ENCODE data around the gene PPP2R5C.

Gene PPP2R5C

DNA sequence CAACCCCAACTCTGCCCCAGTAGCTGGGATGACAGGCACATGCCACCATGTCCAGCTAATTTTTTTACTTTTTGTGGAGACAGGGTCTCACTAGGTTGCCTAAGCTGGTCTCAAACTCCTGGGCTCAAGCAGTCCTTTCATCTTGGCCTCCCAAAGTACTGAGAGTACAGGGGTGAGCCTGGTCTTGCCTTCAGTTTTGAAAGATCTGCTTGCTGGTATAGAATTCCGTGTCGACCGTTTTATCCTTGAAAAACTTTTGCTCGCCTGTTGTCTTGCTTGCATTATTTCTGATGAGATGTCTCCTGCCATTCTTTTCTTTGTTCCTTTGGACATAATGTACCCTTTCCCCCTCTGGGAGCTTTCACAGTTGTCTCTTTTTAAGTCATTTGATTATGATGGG, 110.8 kb downstream of the PPP2R5C start:
- 96% methylated on average over 4 of the region's 4 CpGs for WGBS
- Histone ChIP-seq H4K8ac (ENCODE audit: low read length) (no peak overlapping the region), H3K4ac (ENCODE audit: low read depth in 1 of 2, low read length in 2 of 2) (no peak overlapping the region), H3K18ac (ENCODE audit: low read depth in 1 of 2, low read length in 2 of 2) (no peak overlapping the region), H3K36me3 (ENCODE audit: control insufficient read depth in 1 of 2, insufficient read depth in 2 of 2, low read depth in 1 of 2, low read length in 2 of 2) (no peaks in the 10 kb centered on the region), H3K27ac (ENCODE audit: low read length, poor library complexity, severe bottlenecking) (no peak overlapping the region), H3K4me2 (ENCODE audit: low read length, poor library complexity, severe bottlenecking) (no peak overlapping the region), H2AK5ac (ENCODE audit: low read length, severe bottlenecking) (no peak overlapping the region), H3K9me3 (ENCODE audit: control insufficient read depth, low read length) (no peaks in the 10 kb centered on the region), H3K14ac (ENCODE audit: low read length in 2 of 2) (no peak overlapping the region), H3K4me3 (ENCODE audit: insufficient read depth in 1 of 2, low read depth in 1 of 2, low read length in 2 of 2) (no peak overlapping the region), H4K91ac (ENCODE audit: low read length) (no peak overlapping the region), H3K79me1 (replicated peaks; ENCODE audit: low read length, poor library complexity, severe bottlenecking) (peaks cover 25% of the 10 kb centered on the region), H3K4me1 (ENCODE audit: control insufficient read depth, insufficient read depth, low read depth, low read length) (peaks cover 5% of the 10 kb centered on the region), H2BK5ac (ENCODE audit: low read depth, low read length, poor library complexity, severe bottlenecking) (no peak overlapping the region), H3K9ac (ENCODE audit: low read length) (no peak overlapping the region), H2BK15ac (ENCODE audit: low read depth, poor library complexity, severe bottlenecking) (no peak overlapping the region), H3K23ac (ENCODE audit: low read length in 2 of 2) (no peak overlapping the region), H2AFZ (ENCODE audit: low read depth, low read length) (no peak overlapping the region), H2BK12ac (ENCODE audit: low read length in 2 of 2) (no peak overlapping the region), H3K27me3 (ENCODE audit: control insufficient read depth in 1 of 2, insufficient read depth in 1 of 2, low read length in 2 of 2) (no peaks in the 10 kb centered on the region), H2BK120ac (ENCODE audit: low read depth, low read length) (no peak overlapping the region)
- no peak for DNase-seq

DNA sequence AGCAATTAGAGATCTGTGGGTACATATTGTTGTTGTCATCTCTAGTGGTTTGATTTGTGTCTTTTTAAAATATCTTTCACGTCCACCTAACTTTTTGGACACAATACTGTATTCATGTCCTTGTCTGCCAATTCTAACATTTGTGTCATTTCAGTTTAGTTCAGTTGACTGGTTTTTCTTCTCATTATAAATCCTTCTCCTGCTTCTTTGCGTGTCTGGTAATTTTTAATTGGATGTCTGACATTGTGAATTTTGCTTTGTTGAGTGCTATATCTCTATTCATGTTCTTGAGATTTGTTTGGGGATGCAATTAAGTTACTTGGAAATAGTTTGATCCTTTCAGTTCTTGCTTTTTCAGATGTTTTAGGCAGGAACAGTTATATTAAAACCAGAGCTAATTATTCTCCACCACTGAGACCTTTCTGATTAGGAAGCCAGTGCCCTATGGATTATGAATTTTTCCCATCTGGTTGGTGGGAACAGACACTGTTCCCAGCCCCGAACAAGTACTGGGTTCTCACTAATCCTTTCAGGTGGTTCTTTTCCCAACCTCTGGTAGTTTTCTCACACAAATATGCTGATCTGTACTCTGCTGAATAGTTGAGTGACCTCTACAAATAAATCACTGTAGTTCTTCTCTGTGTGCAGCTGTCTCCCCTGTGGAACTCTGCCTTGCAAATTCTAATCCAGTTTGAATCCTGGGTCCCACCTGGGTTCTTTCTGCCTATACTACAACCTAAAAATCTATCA, 111.7 kb downstream of the PPP2R5C start:
- DNase-seq: no peak
- Histone ChIP-seq H3K14ac (ENCODE audit: low read length in 2 of 2) (no peak overlapping the region), H3K79me1 (replicated peaks; ENCODE audit: low read length, poor library complexity, severe bottlenecking) (peaks cover 20% of the 10 kb centered on the region), H4K8ac (ENCODE audit: low read length) (no peak overlapping the region), H2BK12ac (ENCODE audit: low read length in 2 of 2) (no peak overlapping the region), H3K27ac (ENCODE audit: low read length, poor library complexity, severe bottlenecking) (no peak overlapping the region), H2AFZ (ENCODE audit: low read depth, low read length) (no peak overlapping the region), H3K27me3 (ENCODE audit: control insufficient read depth in 1 of 2, insufficient read depth in 1 of 2, low read length in 2 of 2) (no peaks in the 10 kb centered on the region), H3K4me1 (ENCODE audit: control insufficient read depth, insufficient read depth, low read depth, low read length) (peaks cover 12% of the 10 kb centered on the region), H2AK5ac (ENCODE audit: low read length, severe bottlenecking) (no peak overlapping the region), H4K91ac (ENCODE audit: low read length) (no peak overlapping the region), H3K4ac (ENCODE audit: low read depth in 1 of 2, low read length in 2 of 2) (no peak overlapping the region), H2BK120ac (ENCODE audit: low read depth, low read length) (no peak overlapping the region), H3K9me3 (ENCODE audit: control insufficient read depth, low read length) (no peaks in the 10 kb centered on the region), H3K36me3 (ENCODE audit: control insufficient read depth in 1 of 2, insufficient read depth in 2 of 2, low read depth in 1 of 2, low read length in 2 of 2) (peaks cover 0 to 7% of the 10 kb centered on the region in 2 experiments), H3K18ac (ENCODE audit: low read depth in 1 of 2, low read length in 2 of 2) (no peak overlapping the region), H2BK15ac (ENCODE audit: low read depth, poor library complexity, severe bottlenecking) (no peak overlapping the region), H2BK5ac (ENCODE audit: low read depth, low read length, poor library complexity, severe bottlenecking) (no peak overlapping the region), H3K23ac (ENCODE audit: low read length in 2 of 2) (no peak overlapping the region), H3K4me3 (ENCODE audit: insufficient read depth in 1 of 2, low read depth in 1 of 2, low read length in 2 of 2) (no peak overlapping the region), H3K4me2 (ENCODE audit: low read length, poor library complexity, severe bottlenecking) (no peak overlapping the region), H3K9ac (ENCODE audit: low read length) (no peak overlapping the region)
- 90% methylated on average over 3 of the region's 3 CpGs for WGBS

DNA sequence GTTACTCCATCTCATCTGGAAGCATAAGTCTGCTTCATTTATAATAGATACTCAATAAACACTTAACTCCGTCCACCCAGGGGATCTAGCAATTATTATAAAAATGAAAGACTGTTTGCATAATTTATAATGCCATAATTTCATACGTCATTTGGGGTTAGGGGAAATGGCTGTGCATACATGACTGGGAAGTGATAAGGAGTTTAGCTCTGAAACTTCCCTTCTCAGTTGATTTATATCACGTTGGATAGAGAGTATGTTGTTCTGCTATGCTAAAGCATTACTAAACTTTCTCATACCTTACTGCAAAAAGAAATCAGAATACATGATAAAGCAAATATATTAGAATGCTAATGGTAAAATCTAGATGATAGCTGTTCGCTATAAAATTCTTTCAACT, 112.5 kb downstream of the PPP2R5C start:
- Histone ChIP-seq H3K27me3 (ENCODE audit: control insufficient read depth in 1 of 2, insufficient read depth in 1 of 2, low read length in 2 of 2) (no peaks in the 10 kb centered on the region), H4K91ac (ENCODE audit: low read length) (no peak overlapping the region), H3K4me2 (ENCODE audit: low read length, poor library complexity, severe bottlenecking) (no peak overlapping the region), H3K9me3 (ENCODE audit: control insufficient read depth, low read length) (no peaks in the 10 kb centered on the region), H4K8ac (ENCODE audit: low read length) (no peak overlapping the region), H3K79me1 (replicated peaks; ENCODE audit: low read length, poor library complexity, severe bottlenecking) (peaks cover 17% of the 10 kb centered on the region), H3K18ac (ENCODE audit: low read depth in 1 of 2, low read length in 2 of 2) (no peak overlapping the region), H3K4ac (ENCODE audit: low read depth in 1 of 2, low read length in 2 of 2) (no peak overlapping the region), H3K14ac (ENCODE audit: low read length in 2 of 2) (no peak overlapping the region), H3K23ac (ENCODE audit: low read length in 2 of 2) (no peak overlapping the region), H2BK5ac (ENCODE audit: low read depth, low read length, poor library complexity, severe bottlenecking) (no peak overlapping the region), H3K4me3 (ENCODE audit: insufficient read depth in 1 of 2, low read depth in 1 of 2, low read length in 2 of 2) (no peak overlapping the region), H2BK15ac (ENCODE audit: low read depth, poor library complexity, severe bottlenecking) (no peak overlapping the region), H3K4me1 (ENCODE audit: control insufficient read depth, insufficient read depth, low read depth, low read length) (peaks cover 18% of the 10 kb centered on the region), H3K9ac (ENCODE audit: low read length) (no peak overlapping the region), H3K36me3 (ENCODE audit: control insufficient read depth in 1 of 2, insufficient read depth in 2 of 2, low read depth in 1 of 2, low read length in 2 of 2) (peaks cover 1 to 7% of the 10 kb centered on the region in 2 experiments), H3K27ac (ENCODE audit: low read length, poor library complexity, severe bottlenecking) (no peak overlapping the region), H2BK12ac (ENCODE audit: low read length in 2 of 2) (no peak overlapping the region), H2AFZ (ENCODE audit: low read depth, low read length) (no peak overlapping the region), H2BK120ac (ENCODE audit: low read depth, low read length) (no peak overlapping the region), H2AK5ac (ENCODE audit: low read length, severe bottlenecking) (no peak overlapping the region)
- WGBS: no CpG with 5 or more reads among the region's 4 CpGs
- no peak for DNase-seq

DNA sequence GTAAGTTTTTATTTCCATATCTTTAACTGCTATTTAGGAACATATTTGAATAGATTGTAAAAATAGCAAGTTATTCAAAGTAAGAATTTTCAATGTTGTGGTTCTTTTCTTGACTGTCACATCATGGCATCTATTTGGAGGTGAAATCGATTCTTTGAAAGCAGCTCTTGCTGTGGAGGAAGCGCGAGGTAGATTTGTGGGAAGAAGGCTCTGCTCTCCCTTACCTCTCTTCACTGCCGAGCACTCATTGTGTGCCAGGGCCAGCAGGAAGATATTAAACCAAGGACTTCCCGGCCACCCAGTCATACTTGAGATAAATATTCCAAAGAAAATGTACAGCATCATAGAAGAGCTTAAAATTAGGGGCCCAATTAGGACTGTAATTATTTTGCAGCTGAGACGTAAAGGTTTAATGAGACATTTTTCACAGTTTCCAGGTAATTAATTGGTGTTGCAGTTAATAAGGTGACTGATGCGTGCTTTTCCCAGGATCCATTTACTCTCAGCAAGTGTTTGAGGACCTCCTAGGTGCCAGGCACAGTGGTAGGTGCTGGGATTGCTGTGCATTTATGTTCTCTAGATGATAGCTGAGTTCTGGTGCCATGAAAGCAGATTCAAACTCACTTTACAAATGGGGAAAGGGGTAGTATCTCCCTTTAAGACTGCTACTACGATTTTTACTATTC, 113.7 kb downstream of the PPP2R5C start:
- no peak for DNase-seq
- Histone ChIP-seq H3K4ac (ENCODE audit: low read depth in 1 of 2, low read length in 2 of 2) (no peak overlapping the region), H2BK120ac (ENCODE audit: low read depth, low read length) (no peak overlapping the region), H4K8ac (ENCODE audit: low read length) (no peak overlapping the region), H3K23ac (ENCODE audit: low read length in 2 of 2) (no peak overlapping the region), H3K18ac (ENCODE audit: low read depth in 1 of 2, low read length in 2 of 2) (no peak overlapping the region), H2AFZ (ENCODE audit: low read depth, low read length) (no peak overlapping the region), H3K4me3 (ENCODE audit: insufficient read depth in 1 of 2, low read depth in 1 of 2, low read length in 2 of 2) (no peak overlapping the region), H2BK5ac (ENCODE audit: low read depth, low read length, poor library complexity, severe bottlenecking) (no peak overlapping the region), H2BK15ac (ENCODE audit: low read depth, poor library complexity, severe bottlenecking) (no peak overlapping the region), H3K36me3 (ENCODE audit: control insufficient read depth in 1 of 2, insufficient read depth in 2 of 2, low read depth in 1 of 2, low read length in 2 of 2) (peaks cover 11% of the 10 kb centered on the region in 2 experiments), H3K4me1 (ENCODE audit: control insufficient read depth, insufficient read depth, low read depth, low read length) (peaks cover 28% of the 10 kb centered on the region), H3K27ac (ENCODE audit: low read length, poor library complexity, severe bottlenecking) (no peak overlapping the region), H3K14ac (ENCODE audit: low read length in 2 of 2) (no peak overlapping the region), H3K9me3 (ENCODE audit: control insufficient read depth, low read length) (no peaks in the 10 kb centered on the region), H2BK12ac (ENCODE audit: low read length in 2 of 2) (no peak overlapping the region), H4K91ac (ENCODE audit: low read length) (no peak overlapping the region), H2AK5ac (ENCODE audit: low read length, severe bottlenecking) (no peak overlapping the region), H3K9ac (ENCODE audit: low read length) (no peak overlapping the region), H3K27me3 (ENCODE audit: control insufficient read depth in 1 of 2, insufficient read depth in 1 of 2, low read length in 2 of 2) (no peaks in the 10 kb centered on the region), H3K4me2 (ENCODE audit: low read length, poor library complexity, severe bottlenecking) (no peak overlapping the region), H3K79me1 (replicated peaks; ENCODE audit: low read length, poor library complexity, severe bottlenecking) (peaks cover 16% of the 10 kb centered on the region)
- 91% methylated on average over 4 of the region's 8 CpGs for WGBS

All from mesenchymal stem cell (in vitro differentiated cells and primary cell).